Smooth muscle cell (in vitro differentiated cells): ENCODE measurements around the gene ECSIT. TPM values are rescaled to one million over a fixed set of nuclear protein-coding genes. Genes with fewer than 3 reads are reported as not detected.
"Not testable (repeated sequence)": the region's sequence is repeated elsewhere in the genome, so short reads cannot be mapped to it uniquely, and the experiment has no call there.

Experiments used
- DNase-seq: peaks from one replicate; lab custom pipeline; 2025; ENCODE audit not compliant: unreplicated experiment; lab: John Stamatoyannopoulos, UW
- H2AFZ ChIP-seq: fragments of 200-600 bp; sonication (generic); 2 replicates; pipeline ENCODE4 v1.6.0; 2016; ENCODE audit warnings: antibody characterized with exemption, low read depth, mild to moderate bottlenecking
- H3F3A ChIP-seq: fragments of 200-600 bp; sonication (generic); 2 replicates; pipeline ENCODE4 v1.6.0; 2017; ENCODE audit warnings: antibody characterized with exemption, low read depth
- H3K27ac ChIP-seq: fragments of 200-600 bp; sonication (generic); 2 replicates; pipeline ENCODE4 v1.5.1; 2016; ENCODE audit warnings: low read depth, mild to moderate bottlenecking
- H3K27me3 ChIP-seq: fragments of 200-600 bp; sonication (generic); 2 replicates; pipeline ENCODE4 v1.6.1; 2016; ENCODE audit warnings: low read depth, mild to moderate bottlenecking
- H3K36me3 ChIP-seq: fragments of 200-600 bp; sonication (generic); 2 replicates; pipeline ENCODE4 v1.5.1; 2016; ENCODE audit warnings: low read depth
- H3K4me1 ChIP-seq: fragments of 200-600 bp; sonication (generic); 2 replicates; pipeline ENCODE4 v1.5.1; 2016; ENCODE audit warnings: low read depth
- H3K4me2 ChIP-seq: fragments of 200-600 bp; sonication (generic); 2 replicates; pipeline ENCODE4 v1.6.0; 2016; ENCODE audit warnings: mild to moderate bottlenecking
- H3K4me3 ChIP-seq: fragments of 200-600 bp; sonication (generic); 2 replicates; pipeline ENCODE4 v1.5.1; 2016; ENCODE audit warnings: mild to moderate bottlenecking
- H3K79me2 ChIP-seq: fragments of 200-600 bp; sonication (generic); 2 replicates; pipeline ENCODE4 v1.6.0; 2016; ENCODE audit warnings: low read depth, mild to moderate bottlenecking
- H3K9ac ChIP-seq: fragments of 200-600 bp; sonication (generic); 2 replicates; pipeline ENCODE4 v1.6.0; 2016; ENCODE audit warnings: low read depth
- H3K9me3 ChIP-seq: fragments of 200-600 bp; sonication (generic); replicated peaks from 2 replicates; pipeline ENCODE4 v1.5.1; 2016; ENCODE audit warnings: low read depth
- H4K20me1 ChIP-seq: fragments of 200-600 bp; sonication (generic); 2 replicates; pipeline ENCODE4 v1.6.0; 2016; ENCODE audit warnings: low read depth
- CTCF ChIP-seq: fragments of 200-600 bp; sonication (generic); IDR thresholded peaks from 2 replicates; pipeline ENCODE4 v1.5.1; 2017; ENCODE audit warnings: borderline replicate concordance, mild to moderate bottlenecking, antibody characterized with exemption; ENCODE audit not compliant: insufficient read depth, poor library complexity, severe bottlenecking
- WGBS: methylation state at CpG from one replicate; pipeline ENCODE4 v1.1.7; 2016; ENCODE audit warnings: low lambda C conversion rate; 5-methylcytosine and 5-hydroxymethylcytosine counted together
- polyA plus RNA-seq: library from polyadenylated mRNA; unstranded; fragments of >200 nt; fragmentation: Nextera tagmentation; extraction: Ambion mirVana; gene quantifications from 2 replicates; pipeline ENCODE4 v1.2.1, GENCODE V29; 2016
- total RNA-seq: library from RNA; depleted of rRNA; stranded (reverse); fragments of >200 nt; gene quantifications from 2 replicates; pipeline ENCODE4 v1.2.3, GENCODE V29; 2014

The ECSIT gene
- total and polyA plus RNA-seq, 2 experiments from 2014 or later, result 21.1 to 32.1 TPM

- H3K9ac ChIP-seq, result no peak overlapping the region
- no peak overlapping the region for H2AFZ ChIP-seq
- no peaks in the 10 kb centered on the region for H3F3A ChIP-seq
- no peak for TF ChIP-seq CTCF
- H3K9me3 ChIP-seq, result no peaks in the 10 kb centered on the region
- no peak overlapping the region for H3K27ac ChIP-seq
- no peak for DNase-seq
- 74% methylated on average over 18 of the region's 19 CpGs for WGBS
- H3K4me2 ChIP-seq, result no peak overlapping the region
- no peaks in the 10 kb centered on the region for H3K4me1 ChIP-seq
- H3K79me2 ChIP-seq, result no peaks in the 10 kb centered on the region
- H3K36me3 ChIP-seq, result no peaks in the 10 kb centered on the region
- H3K27me3 ChIP-seq, result peaks cover 52% of the 10 kb centered on the region
- no peaks in the 10 kb centered on the region for H4K20me1 ChIP-seq
- no peak overlapping the region for H3K4me3 ChIP-seq
These were observed 50.5 kb downstream of the ECSIT start for GRCh38 chr19:11478167-11479089.

DNA sequence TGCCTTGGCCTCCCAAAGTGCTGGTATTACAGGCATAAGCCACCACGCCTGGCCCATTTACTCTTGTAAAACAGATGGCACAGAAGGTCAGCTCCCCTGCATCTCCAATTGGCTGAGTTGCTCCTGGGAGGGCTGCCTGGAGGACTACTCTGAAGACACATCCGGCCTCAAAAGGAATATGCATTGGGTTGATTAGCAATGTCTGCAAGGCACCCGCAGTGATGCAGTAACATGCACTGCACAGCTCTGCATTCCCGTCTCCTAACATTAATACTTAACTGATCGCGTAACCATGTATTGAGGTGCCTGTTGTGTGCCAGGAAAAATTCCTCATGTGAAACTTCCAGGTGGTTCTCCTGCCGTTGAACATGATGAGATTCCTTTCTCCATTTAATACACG lies 53.1 kb downstream of the ECSIT start:
- peaks cover 30% of the 10 kb centered on the region for H3K27me3 ChIP-seq
- no peak for TF ChIP-seq CTCF
- H3K9ac ChIP-seq, result no peak overlapping the region
- no peaks in the 10 kb centered on the region for H3K79me2 ChIP-seq
- no peak overlapping the region for H2AFZ ChIP-seq
- DNase-seq, result no peak
- 83% methylated on average over 8 of the region's 8 CpGs for WGBS
- H3K9me3 ChIP-seq, result no peaks in the 10 kb centered on the region
- no peaks in the 10 kb centered on the region for H3K4me1 ChIP-seq
- H3K36me3 ChIP-seq, result no peaks in the 10 kb centered on the region
- H3F3A ChIP-seq, result no peaks in the 10 kb centered on the region
- H3K4me2 ChIP-seq, result no peak overlapping the region
- H4K20me1 ChIP-seq, result no peaks in the 10 kb centered on the region
- H3K4me3 ChIP-seq, result no peak overlapping the region
- no peak overlapping the region for H3K27ac ChIP-seq

DNA sequence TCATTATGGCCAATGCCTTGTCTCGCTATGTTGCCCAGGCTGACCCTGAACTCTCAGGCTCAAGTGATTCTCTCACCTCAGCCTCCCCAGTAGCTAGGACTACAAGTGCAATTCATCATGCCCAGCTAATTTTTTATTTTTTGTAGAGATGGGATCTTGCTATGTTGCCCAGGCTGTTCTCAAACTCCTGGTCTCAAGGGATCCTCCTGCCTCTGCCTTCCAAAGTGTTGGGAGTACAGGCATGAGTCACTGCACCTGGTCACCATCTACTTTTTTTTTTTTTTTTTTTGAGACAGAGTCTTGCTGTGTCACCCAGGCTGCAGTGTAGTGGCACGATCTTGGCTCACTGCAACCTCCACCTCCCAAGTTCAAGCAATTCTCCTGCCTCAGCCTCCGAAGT lies 53.6 kb downstream of the ECSIT start:
- not testable (repeated sequence) for DNase-seq, H3K79me2 ChIP-seq, H2AFZ ChIP-seq, H3K9ac ChIP-seq, H3K4me1 ChIP-seq, H4K20me1 ChIP-seq, H3K27ac ChIP-seq, H3K9me3 ChIP-seq, H3K4me2 ChIP-seq, H3F3A ChIP-seq, H3K36me3 ChIP-seq, H3K4me3 ChIP-seq
- WGBS, result 86% methylated on average over 3 of the region's 3 CpGs
- peaks cover 25% of the 10 kb centered on the region for H3K27me3 ChIP-seq

DNA sequence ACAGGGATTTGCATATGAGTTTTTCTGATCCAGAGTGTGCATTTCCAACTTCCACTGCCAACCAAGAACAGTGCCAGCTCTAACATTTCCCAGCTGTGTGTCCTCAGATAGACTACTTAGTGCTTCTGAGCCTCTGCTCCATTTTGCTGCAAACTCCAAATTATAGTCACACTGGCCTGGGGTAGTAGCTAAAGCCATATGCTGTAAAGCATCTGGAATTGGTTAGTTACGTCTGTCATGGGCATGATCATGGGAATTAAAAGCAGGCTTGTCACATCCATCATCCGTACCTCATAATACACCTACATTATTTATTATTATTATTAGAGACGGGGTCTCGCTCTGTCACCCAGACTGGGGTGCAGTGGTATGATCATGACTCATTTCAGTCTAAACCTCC lies 55.2 kb downstream of the ECSIT start:
- no peaks in the 10 kb centered on the region for H3K4me1 ChIP-seq
- H3K79me2 ChIP-seq, result no peaks in the 10 kb centered on the region
- H4K20me1 ChIP-seq, result no peaks in the 10 kb centered on the region
- H3K4me2 ChIP-seq, result no peak overlapping the region
- no peak overlapping the region for H3K4me3 ChIP-seq
- H2AFZ ChIP-seq, result no peak overlapping the region
- no peak for TF ChIP-seq CTCF
- 85% methylated on average over 4 of the region's 4 CpGs for WGBS
- H3K36me3 ChIP-seq, result no peaks in the 10 kb centered on the region
- H3K9ac ChIP-seq, result no peak overlapping the region
- no peak overlapping the region for H3K27ac ChIP-seq
- peaks cover 9% of the 10 kb centered on the region for H3K27me3 ChIP-seq
- H3F3A ChIP-seq, result no peaks in the 10 kb centered on the region
- DNase-seq, result no peak
- no peaks in the 10 kb centered on the region for H3K9me3 ChIP-seq

DNA sequence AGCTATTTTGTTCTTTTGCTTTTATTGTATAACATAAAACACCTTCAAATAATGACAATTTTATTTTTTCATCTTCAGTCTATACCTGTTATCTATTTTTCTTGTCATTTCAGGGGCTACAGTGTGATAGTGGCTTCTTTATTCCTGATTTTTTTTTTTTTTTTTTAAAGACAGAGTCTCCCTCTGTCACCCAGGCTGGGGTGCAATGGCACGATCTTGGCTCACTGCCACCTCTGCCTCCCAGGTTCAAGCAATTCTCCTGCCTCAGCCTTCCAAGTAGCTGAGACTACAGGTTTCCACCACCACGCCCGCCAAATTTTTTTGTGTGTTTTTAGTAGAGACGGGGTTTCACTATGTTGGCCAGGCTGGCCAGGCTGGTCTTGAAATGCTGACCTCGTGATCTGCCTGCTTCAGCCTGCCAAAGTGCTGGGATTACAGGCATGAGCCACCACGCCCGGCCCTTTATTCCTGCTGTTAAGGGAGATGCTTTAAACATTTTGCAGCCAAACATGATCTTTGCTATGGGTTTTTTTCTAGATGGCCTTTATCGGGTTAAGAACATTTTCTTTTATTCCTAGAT lies 60.6 kb downstream of the ECSIT start:
- H3F3A ChIP-seq, H3K4me2 ChIP-seq, H3K4me1 ChIP-seq, H3K36me3 ChIP-seq, H3K27me3 ChIP-seq, H3K9ac ChIP-seq, DNase-seq, H4K20me1 ChIP-seq, H3K9me3 ChIP-seq, H2AFZ ChIP-seq, H3K27ac ChIP-seq, H3K79me2 ChIP-seq, H3K4me3 ChIP-seq: not testable (repeated sequence)
- 91% methylated on average over 8 of the region's 8 CpGs for WGBS
